Measurements from ENCODE around the gene THBS3.

The THBS3 gene

GRCh38 chr1:155187456-155187891 lies 20.2 kb downstream of the THBS3 start:
- Histone ChIP-seq H3K4me3 (ENCODE audit: low read length) (no peak overlapping the region), H3K4me1 (ENCODE audit: control insufficient read depth, insufficient read depth, low read length) (no peaks in the 10 kb centered on the region), H3K9ac (ENCODE audit: low read length) (no peak overlapping the region), H3K36me3 (ENCODE audit: control insufficient read depth, insufficient read depth, low read length) (no peaks in the 10 kb centered on the region), H3K27me3 (ENCODE audit: control insufficient read depth, insufficient read depth, low read length) (no peaks in the 10 kb centered on the region), H3K27ac (ENCODE audit: low read depth, low read length) (no peak overlapping the region)

- Histone ChIP-seq H3K4me3 (ENCODE audit: low read length) (no peak overlapping the region), H3K27ac (ENCODE audit: low read depth, low read length) (no peak overlapping the region), H3K36me3 (ENCODE audit: control insufficient read depth, insufficient read depth, low read length) (no peaks in the 10 kb centered on the region), H3K27me3 (ENCODE audit: control insufficient read depth, insufficient read depth, low read length) (no peaks in the 10 kb centered on the region), H3K9ac (ENCODE audit: low read length) (no peak overlapping the region), H3K4me1 (ENCODE audit: control insufficient read depth, insufficient read depth, low read length) (no peaks in the 10 kb centered on the region)
Observed at GRCh38 chr1:155186794-155187455, 20.8 kb downstream of the THBS3 start.

GRCh38 chr1:155186067-155186793 lies 21.5 kb downstream of the THBS3 start:
- no peak overlapping the region for H3K4me3 ChIP-seq (ENCODE audit: low read length)
- no peak overlapping the region for H3K9ac ChIP-seq (ENCODE audit: low read length)
- no peak overlapping the region for H3K27ac ChIP-seq (ENCODE audit: low read depth, low read length)
- no peaks in the 10 kb centered on the region for H3K27me3 ChIP-seq (ENCODE audit: control insufficient read depth, insufficient read depth, low read length)
- H3K36me3 ChIP-seq (ENCODE audit: control insufficient read depth, insufficient read depth, low read length), result no peaks in the 10 kb centered on the region
- no peaks in the 10 kb centered on the region for H3K4me1 ChIP-seq (ENCODE audit: control insufficient read depth, insufficient read depth, low read length)

- no peak overlapping the region for H3K27ac ChIP-seq (ENCODE audit: low read depth, low read length)
- H3K4me3 ChIP-seq (ENCODE audit: low read length), result no peak overlapping the region
- H3K36me3 ChIP-seq (ENCODE audit: control insufficient read depth, insufficient read depth, low read length), result no peaks in the 10 kb centered on the region
- no peaks in the 10 kb centered on the region for H3K4me1 ChIP-seq (ENCODE audit: control insufficient read depth, insufficient read depth, low read length)
- no peaks in the 10 kb centered on the region for H3K27me3 ChIP-seq (ENCODE audit: control insufficient read depth, insufficient read depth, low read length)
- H3K9ac ChIP-seq (ENCODE audit: low read length), result no peak overlapping the region
Observed at GRCh38 chr1:155185783-155186066, 22.0 kb downstream of the THBS3 start.

GRCh38 chr1:155184835-155185782 lies 22.6 kb downstream of the THBS3 start:
- no peak overlapping the region for H3K27ac ChIP-seq (ENCODE audit: low read depth, low read length)
- H3K9ac ChIP-seq (ENCODE audit: low read length), result no peak overlapping the region
- H3K27me3 ChIP-seq (ENCODE audit: control insufficient read depth, insufficient read depth, low read length), result no peaks in the 10 kb centered on the region
- no peaks in the 10 kb centered on the region for H3K4me1 ChIP-seq (ENCODE audit: control insufficient read depth, insufficient read depth, low read length)
- no peaks in the 10 kb centered on the region for H3K36me3 ChIP-seq (ENCODE audit: control insufficient read depth, insufficient read depth, low read length)
- no peak overlapping the region for H3K4me3 ChIP-seq (ENCODE audit: low read length)

GRCh38 chr1:155184351-155184811 lies 23.3 kb downstream of the THBS3 start:
- Histone ChIP-seq H3K27ac (ENCODE audit: low read depth, low read length) (no peak overlapping the region), H3K4me1 (ENCODE audit: control insufficient read depth, insufficient read depth, low read length) (no peaks in the 10 kb centered on the region)

GRCh38 chr1:155183775-155184221 lies 23.9 kb downstream of the THBS3 start:
- no peak overlapping the region for H3K4me3 ChIP-seq (ENCODE audit: low read length)
- H3K9ac ChIP-seq (ENCODE audit: low read length), result no peak overlapping the region
- H3K27ac ChIP-seq (ENCODE audit: low read depth, low read length), result no peak overlapping the region
- no peaks in the 10 kb centered on the region for H3K27me3 ChIP-seq (ENCODE audit: control insufficient read depth, insufficient read depth, low read length)
- no peaks in the 10 kb centered on the region for H3K36me3 ChIP-seq (ENCODE audit: control insufficient read depth, insufficient read depth, low read length)
- H3K4me1 ChIP-seq (ENCODE audit: control insufficient read depth, insufficient read depth, low read length), result no peaks in the 10 kb centered on the region

More at GRCh38 chr1:155184351-155184811, 23.3 kb downstream of the THBS3 start:
- Histone ChIP-seq H3K4me3 (ENCODE audit: low read length) (no peak overlapping the region), H3K27me3 (ENCODE audit: control insufficient read depth, insufficient read depth, low read length) (no peaks in the 10 kb centered on the region), H3K36me3 (ENCODE audit: control insufficient read depth, insufficient read depth, low read length) (no peaks in the 10 kb centered on the region), H3K9ac (ENCODE audit: low read length) (no peak overlapping the region)

GRCh38 chr1:155182052-155182550 lies 25.6 kb downstream of the THBS3 start:
- no peaks in the 10 kb centered on the region for H3K4me1 ChIP-seq (ENCODE audit: control insufficient read depth, insufficient read depth, low read length)

GRCh38 chr1:155181371-155182051 lies 26.2 kb downstream of the THBS3 start:
- H3K27ac ChIP-seq (ENCODE audit: low read depth, low read length), result no peak overlapping the region
- peaks cover 4% of the 10 kb centered on the region for H3K4me1 ChIP-seq (ENCODE audit: control insufficient read depth, insufficient read depth, low read length)
- H3K36me3 ChIP-seq (ENCODE audit: control insufficient read depth, insufficient read depth, low read length), result no peaks in the 10 kb centered on the region
- H3K4me3 ChIP-seq (ENCODE audit: low read length), result no peak overlapping the region
- H3K9ac ChIP-seq (ENCODE audit: low read length), result no peak overlapping the region
- H3K27me3 ChIP-seq (ENCODE audit: control insufficient read depth, insufficient read depth, low read length), result no peaks in the 10 kb centered on the region

More at GRCh38 chr1:155182052-155182550, 25.6 kb downstream of the THBS3 start:
- H3K27me3 ChIP-seq (ENCODE audit: control insufficient read depth, insufficient read depth, low read length), result no peaks in the 10 kb centered on the region
- H3K9ac ChIP-seq (ENCODE audit: low read length), result no peak overlapping the region
- H3K36me3 ChIP-seq (ENCODE audit: control insufficient read depth, insufficient read depth, low read length), result no peaks in the 10 kb centered on the region
- no peak overlapping the region for H3K4me3 ChIP-seq (ENCODE audit: low read length)
- H3K27ac ChIP-seq (ENCODE audit: low read depth, low read length), result no peak overlapping the region

GRCh38 chr1:155179112-155180031 lies 28.3 kb downstream of the THBS3 start:
- Histone ChIP-seq H3K27ac (ENCODE audit: low read depth, low read length) (no peak overlapping the region), H3K4me1 (ENCODE audit: control insufficient read depth, insufficient read depth, low read length) (peaks cover 4% of the 10 kb centered on the region), H3K4me3 (ENCODE audit: low read length) (no peak overlapping the region), H3K36me3 (ENCODE audit: control insufficient read depth, insufficient read depth, low read length) (no peaks in the 10 kb centered on the region), H3K9ac (ENCODE audit: low read length) (no peak overlapping the region), H3K27me3 (ENCODE audit: control insufficient read depth, insufficient read depth, low read length) (no peaks in the 10 kb centered on the region)

- H3K27me3 ChIP-seq (ENCODE audit: control insufficient read depth, insufficient read depth, low read length), result peaks cover 5% of the 10 kb centered on the region
- no peak overlapping the region for H3K9ac ChIP-seq (ENCODE audit: low read length)
- H3K4me3 ChIP-seq (ENCODE audit: low read length), result no peak overlapping the region
- H3K36me3 ChIP-seq (ENCODE audit: control insufficient read depth, insufficient read depth, low read length), result no peaks in the 10 kb centered on the region
- H3K4me1 ChIP-seq (ENCODE audit: control insufficient read depth, insufficient read depth, low read length), result peaks cover 4% of the 10 kb centered on the region
- no peak overlapping the region for H3K27ac ChIP-seq (ENCODE audit: low read depth, low read length)
Observed at GRCh38 chr1:155178441-155179111, 29.1 kb downstream of the THBS3 start.
